Fibroblast of pulmonary artery (primary cell): Measurements from ENCODE around the gene OR56A4.

ENCODE experiments used
- DNase-seq: peaks from one replicate; pipeline ENCODE4 v3.0.0-alpha.2; 2010; ENCODE audit warnings: low read depth
- H3K4me3 ChIP-seq: replicated peaks from 2 replicates; pipeline ENCODE4 v1.5.1; 2011; ENCODE audit warnings: low read depth, mild to moderate bottlenecking, control low read depth, low read length, moderate library complexity
- CTCF ChIP-seq: IDR thresholded peaks from 2 replicates; pipeline ENCODE4 v1.5.1; 2011; ENCODE audit warnings: mild to moderate bottlenecking, control low read depth, low read length, inconsistent platforms; ENCODE audit errors: missing control alignments

The OR56A4 gene

GRCh38 chr11:6006846-6007245, at the start of gene OR56A4:
OR56A4 (minus strand) TSS chr11:6006946; CDS start chr11:6002992, 3,954 bp downstream.
- no peak for TF ChIP-seq CTCF
- no peak for DNase-seq
- H3K4me3 ChIP-seq: no peak within 1 kb of the TSS

GRCh38 chr11:6055569-6055968, 48.8 kb upstream of the OR56A4 start:
- no peak overlapping the region for H3K4me3 ChIP-seq
- TF ChIP-seq CTCF: no peak
- no peak for DNase-seq

- no peak for DNase-seq
- TF ChIP-seq CTCF: no peak
- no peak overlapping the region for H3K4me3 ChIP-seq
Observed at GRCh38 chr11:6052374-6052773, 45.6 kb upstream of the OR56A4 start.

- DNase-seq: peak; percentile 25
- no peak for TF ChIP-seq CTCF
- H3K4me3 ChIP-seq: no peak overlapping the region
Observed at GRCh38 chr11:6040874-6041273, 34.1 kb upstream of the OR56A4 start.

- no peak within 1 kb of the TSS for H3K4me3 ChIP-seq
- no peak for TF ChIP-seq CTCF
- DNase-seq: no peak
Observed at GRCh38 chr11:6030708-6031405, 24.1 kb upstream of the OR56A4 start, which contains the start of gene OR56A1. OR56A1 (minus strand) TSS chr11:6030758; CDS start chr11:6027692, 3,066 bp downstream.

GRCh38 chr11:6027501-6027900, 20.8 kb upstream of the OR56A4 start:
- DNase-seq: no peak
- no peak overlapping the region for H3K4me3 ChIP-seq
- TF ChIP-seq CTCF: no peak

GRCh38 chr11:6025056-6025455, 18.3 kb upstream of the OR56A4 start:
- no peak overlapping the region for H3K4me3 ChIP-seq
- TF ChIP-seq CTCF: no peak
- no peak for DNase-seq
